ENCODE data around the gene SPAG9.

GRCh38 chr17:51035431-51035830, 85.2 kb downstream of the SPAG9 start:
- TF ChIP-seq CTCF (IDR thresholded peaks at IDR 0.05; ENCODE audit: control extremely low read depth in 1 of 3, insufficient read depth in 1 of 3, low read depth in 1 of 3, low read length in 3 of 3), result no peak
- TF ChIP-seq RNF2 (IDR thresholded peaks at IDR 0.05; ENCODE audit: borderline replicate concordance, low read depth, low read length, missing control alignments, poor library complexity, severe bottlenecking), result no peak
- TF ChIP-seq CHD7 (IDR thresholded peaks at IDR 0.05; ENCODE audit: insufficient replicate concordance, low read length), result no peak
- no peak for TF ChIP-seq GABPA (IDR thresholded peaks at IDR 0.05; ENCODE audit: borderline replicate concordance, insufficient read depth, low read length)
- TF ChIP-seq TAF1 (IDR thresholded peaks at IDR 0.05; ENCODE audit: low read depth, low read length), result no peak
- no peak for TF ChIP-seq POLR2AphosphoS5 (IDR thresholded peaks at IDR 0.05; ENCODE audit: low read depth, low read length)
- TF ChIP-seq HDAC2 (IDR thresholded peaks at IDR 0.05; ENCODE audit: borderline replicate concordance in 1 of 2, low read depth in 2 of 2, low read length in 2 of 2), result no peak
- TF ChIP-seq KDM5A (IDR thresholded peaks at IDR 0.05; ENCODE audit: low read length), result no peak

Data from H1 (cell line).